Lower leg skin (tissue), 4 donors: ENCODE data around the gene ROR2. TPM values are rescaled to one million over a fixed set of nuclear protein-coding genes. Genes with fewer than 3 reads are reported as not detected.

Source experiments
- DNase-seq, 2 donors: peaks; one replicate each; pipeline ENCODE4 v3.0.0-alpha.2; 2019; ENCODE audit warnings: low spot score in 2 of 2
- H3K4me3 ChIP-seq: fragments of 200-600 bp; sonication (generic); 2 replicates; pipeline ENCODE4 v1.5.1; 2017; ENCODE audit warnings: mild to moderate bottlenecking, low read depth; ENCODE audit not compliant: poor library complexity, severe bottlenecking
- CTCF ChIP-seq, 3 donors: fragments of 450-650 bp; IDR thresholded peaks; one replicate each; pipeline ENCODE4 v1.5.1; 2016; ENCODE audit warnings: antibody characterized with exemption in 3 of 3, mild to moderate bottlenecking in 3 of 3, moderate library complexity in 2 of 3
- POLR2A ChIP-seq, 2 donors: fragments of 450-650 bp; IDR thresholded peaks; one replicate each; pipeline ENCODE4 v1.6.1; 2016 to 2017; ENCODE audit warnings: antibody characterized with exemption in 2 of 2, mild to moderate bottlenecking in 1 of 2, moderate library complexity in 1 of 2
- whole genome bisulfite sequencing, 2 donors: methylation state at CpG; one replicate each; pipeline ENCODE4 v1.1.5; 2018; 5-methylcytosine and 5-hydroxymethylcytosine counted together
- intact Hi-C: fragments of 100-400 bp; cut with DNase I; formaldehyde crosslinking; loops from one replicate; pipeline ENCODE4 v1.15.0; 2023; ENCODE audit warnings: low total_unique reads
- total RNA-seq, 4 donors: library from RNA; depleted of rRNA; stranded (reverse); fragments of >200 nt; gene quantifications; one replicate each; pipeline ENCODE4 v1.1.0, GENCODE V29; 2016

The ROR2 gene
- total RNA-seq, 4 donors from 2014 or later = 2.3 to 8.7 (median 5.8) TPM

GRCh38 chr9:91954841-91955471 is 4.9 kb upstream of the ROR2 start:
- peak in 1 of 2 donors; percentile 32 for DNase-seq
- no peak overlapping the region for H3K4me3 ChIP-seq
- intact Hi-C loops = loop anchor here (10.0 kb wide), 1 partner anchor 180 kb away; no protein-coding TSS in a partner anchor
- TF ChIP-seq POLR2A (IDR thresholded peaks at IDR 0.05) (no peak), CTCF (IDR thresholded peaks at IDR 0.05) (peak in 1 of 3 donors; percentile 9)
- 22 to 23% methylated on average over 6 of the region's 6 CpGs for WGBS, 2 donors

DNA sequence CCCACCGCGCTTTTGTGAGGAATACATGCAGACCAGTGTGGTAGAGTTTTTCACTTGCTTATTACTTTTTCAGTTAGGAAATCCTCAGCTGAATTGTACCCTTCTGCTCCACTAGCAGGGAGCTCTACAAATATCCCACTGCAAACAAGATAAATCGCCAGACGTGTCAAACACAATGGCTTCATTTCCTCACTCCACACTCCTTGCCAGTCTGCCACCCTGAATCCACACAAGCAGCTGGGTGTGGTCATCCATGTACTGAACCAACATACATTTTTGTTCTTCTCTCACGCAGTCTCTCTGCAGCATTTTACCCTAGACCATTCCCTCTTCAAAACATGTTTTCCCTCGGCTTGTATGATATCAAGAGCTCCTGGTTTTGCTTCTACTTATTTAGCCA is 3.7 kb upstream of the ROR2 start:
- no peak for DNase-seq
- intact Hi-C loops = loop anchor here (10.0 kb wide), 1 partner anchor 179 kb away; no protein-coding TSS in a partner anchor
- no peak for TF ChIP-seq POLR2A (IDR thresholded peaks at IDR 0.05)
- TF ChIP-seq CTCF (IDR thresholded peaks at IDR 0.05) = no peak
- no peak overlapping the region for H3K4me3 ChIP-seq
- WGBS, 2 donors = 83 to 91% methylated on average over 6 of the region's 6 CpGs

GRCh38 chr9:91951944-91952520 is 2.0 kb upstream of the ROR2 start:
- H3K4me3 ChIP-seq = no peak overlapping the region
- DNase-seq = no peak
- TF ChIP-seq CTCF (IDR thresholded peaks at IDR 0.05) (no peak), POLR2A (IDR thresholded peaks at IDR 0.05) (no peak)
- intact Hi-C loops = loop anchor here (10.0 kb wide), 1 partner anchor 177 kb away; no protein-coding TSS in a partner anchor
- WGBS, 2 donors = 84 to 85% methylated on average over 6 of the region's 6 CpGs

DNA sequence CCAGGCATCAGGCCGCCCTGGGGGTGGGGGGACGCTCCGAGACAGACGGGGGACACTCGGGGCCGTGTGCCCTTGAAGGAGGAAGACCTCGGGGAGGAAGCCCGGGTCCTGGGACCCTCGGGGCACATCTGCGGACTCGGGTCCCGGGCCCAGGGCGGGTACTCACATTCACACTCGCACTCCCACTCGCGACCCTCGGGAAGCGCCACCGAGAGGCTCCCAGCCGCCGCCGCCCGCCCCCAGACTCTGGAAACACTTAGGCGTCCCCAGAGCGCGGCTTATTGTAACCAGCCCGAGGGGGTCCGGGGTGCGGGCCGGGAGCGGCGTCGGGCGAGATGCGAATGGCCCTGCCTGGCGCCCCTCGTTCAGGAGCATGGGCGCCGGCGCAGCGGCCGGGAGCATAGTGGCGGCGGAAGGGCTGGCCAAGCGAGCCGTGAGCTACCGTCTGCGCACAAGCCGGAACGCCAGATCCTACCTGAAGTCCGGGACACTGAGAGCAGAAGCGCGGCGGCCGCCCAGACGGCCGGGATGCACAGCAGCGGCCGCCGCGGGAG is 559 bp downstream of the ROR2 start:
- peak overlapping the region; percentile 26 for H3K4me3 ChIP-seq
- TF ChIP-seq CTCF (IDR thresholded peaks at IDR 0.05) (no peak), POLR2A (IDR thresholded peaks at IDR 0.05) (no peak)
- intact Hi-C loops = no loop called here
- DNase-seq = no peak
- 1 to 3% methylated on average over 12 to 50 of the region's 61 CpGs for WGBS, 2 donors

GRCh38 chr9:91948597-91949391 is 1.2 kb downstream of the ROR2 start:
- 3% methylated on average over 30 to 55 of the region's 66 CpGs for WGBS, 2 donors
- DNase-seq = peak; percentile 24 to 89
- intact Hi-C loops = no loop called here
- H3K4me3 ChIP-seq = peak overlapping the region; percentile 26
- TF ChIP-seq POLR2A (IDR thresholded peaks at IDR 0.05) (no peak), CTCF (IDR thresholded peaks at IDR 0.05) (no peak)
